K562 (cell line): ENCODE measurements around the gene C6orf62. TPM values are rescaled to one million over a fixed set of nuclear protein-coding genes. Genes with fewer than 3 reads are reported as not detected.
A peak's percentile ranks its signal among the peaks of the same experiment; 100 is the strongest.

Experiments used
- ATAC-seq: fragments of 200-7000 bp; cut with Tn5 transposase; 3 replicates; pipeline ENCODE4 v1.9.1; 2020; ENCODE audit warnings: moderate library complexity
- BruUV-seq: library from RNA; stranded (reverse); fragments of 400-500 nt; replicated peaks from 2 replicates; lab custom pipeline; 2021; lab: Mats Ljungman, UMichigan
- CTCF ChIA-PET: fragments of 300-600 bp; formaldehyde crosslinking; extraction: SDS; loops from one replicate; lab custom pipeline; 2021; ENCODE audit warnings: low intra/inter-chr PET ratio; lab: Yijun Ruan, JAX
- POLR2A ChIA-PET: fragments of 300-600, 350-650 bp; sonication (Branson Sonifier 250); formaldehyde crosslinking; extraction: SDS; loops from one replicate; lab custom pipeline; 2021; ENCODE audit warnings: antibody characterized with exemption, inconsistent platforms; lab: Yijun Ruan, JAX
- DNase-seq, 4 experiments: peaks; one replicate each; pipeline versions ENCODE4 v3.0.0 to v3.0.0-alpha.2; 2011 to 2018; ENCODE audit warnings: low spot score in 3 of 4, mixed read lengths in 3 of 4; ENCODE audit errors: extremely low read depth in 1 of 4
- FAIRE-seq: peaks from 2 replicates; lab custom pipeline; 2011; peaks lifted over from hg19 to GRCh38; lab: Jason Lieb, UNC
- H2AFZ ChIP-seq: 2 replicates; pipeline ENCODE4 v1.6.0; 2011; ENCODE audit warnings: low read depth, low read length, control low read depth, inconsistent platforms
- H3K27ac ChIP-seq: fragments of 200-600 bp; 3 replicates; pipeline ENCODE4 v1.8.0; 2011; ENCODE audit warnings: low read depth, mild to moderate bottlenecking, control low read depth, inconsistent platforms, low read length, moderate library complexity, mixed read lengths; ENCODE audit errors: extremely low read depth
- H3K27me3 ChIP-seq, 2 experiments: fragments of 300-600 bp in 1 of 2; 2 replicates in 1 of 2; 3 replicates in 1 of 2; pipeline versions ENCODE4 v1.6.0 to v1.8.0; 2011; ENCODE audit warnings: inconsistent platforms in 2 of 2, low read length in 2 of 2, mild to moderate bottlenecking in 1 of 2, mixed read lengths in 1 of 2, moderate library complexity in 1 of 2; ENCODE audit not compliant: control insufficient read depth in 2 of 2, insufficient read depth in 2 of 2
- H3K36me3 ChIP-seq: fragments of 300-600 bp; 3 replicates; pipeline ENCODE4 v1.8.0; 2011; ENCODE audit warnings: mild to moderate bottlenecking, low read length, inconsistent platforms; ENCODE audit not compliant: control insufficient read depth, insufficient read depth
- H3K4me1 ChIP-seq, 2 experiments: fragments of 200-600 bp in 1 of 2; replicated peaks in 1 of 2; 2 replicates in 1 of 2; 3 replicates in 1 of 2; pipeline versions ENCODE4 v1.5.1 to v1.8.0; 2011; ENCODE audit warnings: inconsistent platforms in 2 of 2, low read length in 2 of 2, mild to moderate bottlenecking in 1 of 2, mixed read lengths in 1 of 2, moderate library complexity in 1 of 2; ENCODE audit not compliant: control insufficient read depth in 2 of 2, insufficient read depth in 2 of 2
- H3K4me2 ChIP-seq: 2 replicates; pipeline ENCODE4 v1.6.1; 2011; ENCODE audit warnings: low read length, control low read depth, inconsistent platforms, mixed read lengths; ENCODE audit not compliant: insufficient read depth
- H3K4me3 ChIP-seq: fragments of 200-600 bp; sonication (generic), shearing (Covaris generic); 2 replicates; pipeline ENCODE4 v1.5.1; 2016; ENCODE audit warnings: control low read depth, inconsistent platforms
- H3K79me2 ChIP-seq: fragments of 200-600 bp; 3 replicates; pipeline ENCODE4 v1.8.0; 2011; ENCODE audit warnings: low read length, inconsistent platforms; ENCODE audit not compliant: control insufficient read depth, insufficient read depth
- H3K9ac ChIP-seq, 2 experiments: 2 replicates each; pipeline versions ENCODE4 v1.6.0 to v1.6.1; 2011; ENCODE audit warnings: low read depth in 2 of 2, low read length in 2 of 2, control low read depth in 1 of 2, inconsistent platforms in 1 of 2, mild to moderate bottlenecking in 1 of 2, mixed read lengths in 1 of 2; ENCODE audit not compliant: insufficient read depth in 1 of 2
- H3K9me1 ChIP-seq: one replicate; pipeline ENCODE4 v1.6.0; 2011; ENCODE audit warnings: inconsistent platforms, mild to moderate bottlenecking, low read length, moderate library complexity; ENCODE audit not compliant: control insufficient read depth, insufficient read depth
- H3K9me3 ChIP-seq: replicated peaks from 2 replicates; pipeline ENCODE4 v1.5.1; 2011; ENCODE audit warnings: low read depth, low read length, inconsistent platforms; ENCODE audit not compliant: control insufficient read depth, insufficient read depth
- H4K20me1 ChIP-seq: replicated peaks from 2 replicates; pipeline ENCODE4 v1.6.1; 2011; ENCODE audit warnings: low read length, inconsistent platforms, mixed read lengths; ENCODE audit not compliant: control insufficient read depth, insufficient read depth
- ADNP ChIP-seq: fragments of 200-800 bp; sonication (Bioruptor generic); IDR thresholded peaks from 2 replicates; pipeline ENCODE4 v1.6.1; 2016; ENCODE audit warnings: missing genetic modification characterization, missing compliant biosample characterization
- BACH1 ChIP-seq: fragments of 200-800 bp; sonication (Bioruptor generic); IDR thresholded peaks from 2 replicates; pipeline ENCODE4 v1.6.1; 2016; ENCODE audit warnings: missing genetic modification characterization, missing compliant biosample characterization
- BCLAF1 ChIP-seq, 2 experiments: fragments of 450-650 bp in 1 of 2; IDR thresholded peaks; 2 replicates each; pipeline ENCODE4 v1.6.1; 2011 to 2017; ENCODE audit warnings: low read depth in 2 of 2, antibody characterized with exemption in 1 of 2, borderline replicate concordance in 1 of 2, low read length in 1 of 2, mild to moderate bottlenecking in 1 of 2, mixed read lengths in 1 of 2; ENCODE audit not compliant: control insufficient read depth in 1 of 2
- C11orf30 ChIP-seq: fragments of 450-650 bp; IDR thresholded peaks from 2 replicates; pipeline ENCODE4 v1.6.1; 2016; ENCODE audit warnings: low read depth, mild to moderate bottlenecking
- CHD2 ChIP-seq: IDR thresholded peaks from 2 replicates; pipeline ENCODE4 v1.6.1; 2011; ENCODE audit warnings: low read depth, low read length
- DPF2 ChIP-seq: fragments of 450-650 bp; IDR thresholded peaks from 2 replicates; pipeline ENCODE4 v1.6.1; 2016
- GATA2 ChIP-seq: sonication (generic); formaldehyde crosslinking; IDR thresholded peaks from 2 replicates; pipeline ENCODE4 v1.4.0; 2020; ENCODE audit warnings: mild to moderate bottlenecking, missing genetic modification reagents
- HMBOX1 ChIP-seq: sonication (generic); IDR thresholded peaks from 2 replicates; pipeline ENCODE4 v1.6.1; 2016
- MAFF ChIP-seq: IDR thresholded peaks from 2 replicates; pipeline ENCODE4 v1.6.1; 2012; ENCODE audit warnings: low read length, improper control_type of control experiment
- PPARD ChIP-seq: fragments of 250-450 bp; sonication (Bioruptor Pico); IDR thresholded peaks from 2 replicates; pipeline ENCODE4 v1.8.0; 2022; ENCODE audit warnings: inconsistent platforms, mild to moderate bottlenecking, moderate library complexity
- RCOR1 ChIP-seq, 2 experiments: IDR thresholded peaks; 2 replicates each; pipeline ENCODE4 v1.6.1; 2012; ENCODE audit warnings: low read depth in 2 of 2, low read length in 2 of 2, borderline replicate concordance in 1 of 2, improper control_type of control experiment in 1 of 2
- RFX1 ChIP-seq: fragments of 450-650 bp; IDR thresholded peaks from 2 replicates; pipeline ENCODE4 v1.6.1; 2016; ENCODE audit warnings: mild to moderate bottlenecking, moderate library complexity
- SMARCA4 ChIP-seq: fragments of 450-650 bp; IDR thresholded peaks from 2 replicates; pipeline ENCODE4 v1.6.1; 2016
- STAG1 ChIP-seq: sonication (generic); formaldehyde crosslinking; IDR thresholded peaks from 2 replicates; pipeline ENCODE4 v1.5.0; 2020; ENCODE audit warnings: missing genetic modification reagents, borderline replicate concordance
- TRIM24 ChIP-seq, 2 experiments: fragments of 450-650 bp; IDR thresholded peaks; 2 replicates each; pipeline ENCODE4 v1.6.1; 2016
- ZBTB43 ChIP-seq: sonication (generic); formaldehyde crosslinking; IDR thresholded peaks from 2 replicates; pipeline ENCODE4 v1.8.0; 2023; ENCODE audit warnings: mild to moderate bottlenecking, missing genetic modification reagents
- ZBTB8A ChIP-seq: fragments of 450-650 bp; IDR thresholded peaks from 2 replicates; pipeline ENCODE4 v1.6.1; 2018; ENCODE audit warnings: mild to moderate bottlenecking, moderate library complexity; ENCODE audit not compliant: partially characterized antibody
- ZNF395 ChIP-seq: fragments of 200-800 bp; sonication (Bioruptor generic); IDR thresholded peaks from 2 replicates; pipeline ENCODE4 v1.6.1; 2017; ENCODE audit warnings: missing genetic modification characterization, missing compliant biosample characterization
- in situ Hi-C: fragments of 300-500 bp; cut with MboI; formaldehyde crosslinking; loops from 4 replicates; pipeline ENCODE4 v1.15.0; 2018; ENCODE audit warnings: inconsistent platforms, mixed read lengths
- intact Hi-C: fragments of 100-400 bp; cut with micrococcal nuclease; formaldehyde crosslinking; loops from 2 replicates; pipeline ENCODE4 v1.14.2; 2022
- polyA plus RNA-seq, 8 experiments: library from polyadenylated mRNA; depleted of rRNA in 4 of 8; stranded (reverse) in 5 of 8; unstranded in 3 of 8; fragments of >200 nt; fragmentation: Nextera tagmentation in 2 of 8; fragmentation: Illumina TruSeq in 1 of 8; extraction: Ambion mirVana in 2 of 8; extraction: Trizol in 1 of 8; gene quantifications; 2 replicates each; pipeline versions ENCODE4 v1.2.1 to v1.2.3, GENCODE V29; 2011 to 2014; ENCODE audit warnings: inconsistent platforms in 1 of 8, missing spikeins in 1 of 8
- total RNA-seq, 7 experiments: library from RNA; depleted of rRNA in 6 of 7; stranded (reverse); fragments of >200 nt in 6 of 7; fragmentation: Illumina TruSeq in 2 of 7; extraction: Trizol in 2 of 7; gene quantifications; 2 replicates each; pipeline versions ENCODE4 v1.2.1 to v1.2.3, GENCODE V29; 2011 to 2021; ENCODE audit warnings: low replicate concordance in 1 of 7

Gene C6orf62
- total and polyA plus RNA-seq, 9 of the 15 experiments (the other 6 are each of a cell fraction or from before 2014, with no cell fraction given), result 48.5 to 579 (median 111) TPM

- ATAC-seq, result no peak
- no peaks in the 10 kb centered on the region for H3K79me2 ChIP-seq
- CTCF ChIA-PET, result no interaction called here
- POLR2A ChIA-PET, result interaction anchor here (1.6 to 2.2 kb wide), 2 partner anchors 10 to 12 kb away, joined by 4 to 9 read pairs; no protein-coding TSS in a partner anchor
- H3K9me1 ChIP-seq, result no peaks in the 10 kb centered on the region
- no peaks in the 10 kb centered on the region for H3K27me3 ChIP-seq
- H3K9me3 ChIP-seq, result no peaks in the 10 kb centered on the region; the same call in none of the 2 replicates
- FAIRE-seq, result no peak
- no peak overlapping the region for H3K4me3 ChIP-seq
- no peak overlapping the region; the same call in 1 of the 2 replicates for H2AFZ ChIP-seq
- no peak overlapping the region for H3K9ac ChIP-seq
- peak in 2 of 4 experiments; percentile 41 to 52 for DNase-seq
- H4K20me1 ChIP-seq, result no peaks in the 10 kb centered on the region
- intact Hi-C loops, result no loop called here
- no TSS peak for BruUV-seq
- in situ Hi-C loops, result no loop called here
- no peak overlapping the region for H3K4me2 ChIP-seq
- peak overlapping the region; percentile 51; the same call in 1 of the 3 replicates for H3K27ac ChIP-seq
- H3K36me3 ChIP-seq, result no peaks in the 10 kb centered on the region
- H3K4me1 ChIP-seq, result peaks cover 0 to 17% of the 10 kb centered on the region in 2 experiments; a peak in 3 of 5 replicates
- TF ChIP-seq RFX1 (peak; percentile 78), BACH1 (tag) (peak; percentile 95), MAFF (peak; percentile 96), RCOR1 (IDR thresholded peaks at IDR 0.05; ENCODE audit: borderline replicate concordance in 1 of 2, low read depth in 2 of 2, low read length in 2 of 2) (0 out of 4 replicates have a peak, but pooled peaks of 1 of the 2 experiments have one; percentile 45), SMARCA4 (peak; percentile 62; the same call in 1 of the 2 replicates), GATA2 (CRISPR knock-in tag) (no peak), CHD2 (no peak), ZNF395 (CRISPR knock-in tag) (no peak), DPF2 (peak; percentile 58; the same call in 1 of the 2 replicates), ZBTB43 (CRISPR knock-in tag) (no peak), TRIM24 (IDR thresholded peaks at IDR 0.05) (peak; percentile 59 to 68; a peak in 3 of 4 replicates), ZBTB8A (no peak), ADNP (tag) (0 out of 2 replicates have a peak, but pooled peaks have one; percentile 24), PPARD (CRISPR knock-in tag) (no peak), C11orf30 (peak; percentile 90), BCLAF1 (IDR thresholded peaks at IDR 0.05; ENCODE audit: borderline replicate concordance in 1 of 2, control insufficient read depth in 1 of 2, low read depth in 2 of 2, low read length in 1 of 2) (no peak), STAG1 (no peak), HMBOX1 (no peak)
Observed at GRCh38 chr6:24755279-24755678, 36.3 kb upstream of the C6orf62 start.
